NCI-H1092 (cell line): Measurements from ENCODE around the gene ATOSB.
"Not testable (repeated sequence)": the region's sequence is repeated elsewhere in the genome, so short reads cannot be mapped to it uniquely, and the experiment has no call there.

Experiments used
- DNase-seq: peaks from one replicate; lab custom pipeline; 2025; lab: John Stamatoyannopoulos, UW

ATOSB gene

GRCh38 chr9:35115680-35116538 lies at the start of gene ATOSB:
TSS of gene ATOSB (minus strand) at chr9:35115862. CDS start at chr9:35108274, 7,588 bp downstream.
- peak; percentile 93 for DNase-seq

- no peak for DNase-seq
Observed at GRCh38 chr9:35164711-35165110, 49.0 kb upstream of the ATOSB start.

GRCh38 chr9:35163413-35163812 lies 47.8 kb upstream of the ATOSB start:
- DNase-seq, result no peak

- DNase-seq, result no peak
Observed at GRCh38 chr9:35162605-35163315, 47.1 kb upstream of the ATOSB start.

GRCh38 chr9:35161713-35162604 lies 46.3 kb upstream of the ATOSB start, which contains the start of gene UNC13B:
TSS of gene UNC13B (plus strand) at chr9:35162009. CDS start at chr9:35162284, 275 bp downstream.
- peak; percentile 96 for DNase-seq

GRCh38 chr9:35158501-35159280 lies 43.0 kb upstream of the ATOSB start:
- no peak for DNase-seq

- not testable (repeated sequence) for DNase-seq
Observed at GRCh38 chr9:35157836-35158235, 42.2 kb upstream of the ATOSB start.

GRCh38 chr9:35156781-35157180 lies 41.1 kb upstream of the ATOSB start:
- DNase-seq, result no peak

GRCh38 chr9:35152926-35153325 lies 37.3 kb upstream of the ATOSB start:
- no peak for DNase-seq

- not testable (repeated sequence) for DNase-seq
Observed at GRCh38 chr9:35147941-35148563, 32.4 kb upstream of the ATOSB start.

GRCh38 chr9:35142037-35142436 lies 26.4 kb upstream of the ATOSB start:
- DNase-seq, result no peak

GRCh38 chr9:35140093-35140492 lies 24.4 kb upstream of the ATOSB start:
- DNase-seq, result no peak

- DNase-seq, result no peak
Observed at GRCh38 chr9:35136866-35137265, 21.2 kb upstream of the ATOSB start.

- no peak for DNase-seq
Observed at GRCh38 chr9:35135988-35136387, 20.3 kb upstream of the ATOSB start.

- no peak for DNase-seq
Observed at GRCh38 chr9:35134920-35135319, 19.3 kb upstream of the ATOSB start.

GRCh38 chr9:35116898-35117551 lies 1.4 kb upstream of the ATOSB start:
- DNase-seq, result peak; percentile 95

GRCh38 chr9:35116539-35116897 lies 856 bp upstream of the ATOSB start:
- no peak for DNase-seq

GRCh38 chr9:35114840-35115628 lies 628 bp downstream of the ATOSB start:
- no peak for DNase-seq

- DNase-seq, result no peak
Observed at GRCh38 chr9:35114113-35114839, 1.4 kb downstream of the ATOSB start.
